Measurements from ENCODE around the gene MPZL1. TPM values are rescaled to one million over a fixed set of nuclear protein-coding genes. Genes with fewer than 3 reads are reported as not detected.

Gene MPZL1
- total and polyA plus RNA-seq, 2 of the 13 experiments (the other 11 are each of a cell fraction or from before 2014, with no cell fraction given): 38.0 to 68.7 TPM

DNA sequence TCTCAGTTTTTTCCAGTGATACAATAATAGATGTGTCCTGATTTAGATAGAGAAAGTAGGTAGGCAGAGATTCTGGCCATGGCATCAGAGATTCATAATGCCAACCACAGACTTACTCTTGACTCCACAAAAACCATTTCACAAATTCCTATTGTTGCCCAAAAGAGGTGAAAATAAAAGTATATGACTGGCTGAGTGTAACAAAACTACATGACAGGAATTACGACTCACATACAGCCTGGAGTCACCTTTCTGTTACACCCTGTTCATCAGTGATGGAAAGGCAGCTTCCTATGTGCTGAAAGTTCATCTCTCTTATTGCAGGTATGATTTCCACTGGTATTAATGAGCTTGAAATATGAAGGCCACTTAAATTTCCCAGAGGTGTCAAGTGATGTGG is 72.3 kb downstream of the MPZL1 start:
- Histone ChIP-seq H3K9ac (ENCODE audit: insufficient read depth, low read depth, low read length) (no peak overlapping the region), H3K79me2 (ENCODE audit: insufficient read depth, low read length) (no peaks in the 10 kb centered on the region), H3K9me3 (ENCODE audit: low read length) (no peaks in the 10 kb centered on the region), H3K4me2 (ENCODE audit: low read depth, low read length) (no peak overlapping the region), H3K4me1 (ENCODE audit: insufficient read depth, low read length) (peaks cover 5% of the 10 kb centered on the region; the same call in 1 of the 2 replicates), H3K27ac (ENCODE audit: extremely low read length, insufficient read depth, low read length) (no peak overlapping the region), H3K27me3 (ENCODE audit: control insufficient read depth in 1 of 2, insufficient read depth in 2 of 2, low read length in 2 of 2) (no peaks in the 10 kb centered on the region), H2AFZ (ENCODE audit: low read length) (no peak overlapping the region), H3K36me3 (replicated peaks in 1 of 2; ENCODE audit: control insufficient read depth in 1 of 2, insufficient read depth in 2 of 2, low read length in 2 of 2) (peaks cover 2 to 17% of the 10 kb centered on the region in 2 experiments; a peak in 1 of 5 replicates), H3K4me3 (replicated peaks in 1 of 3; ENCODE audit: insufficient read depth in 1 of 3, low read depth in 2 of 3, low read length in 3 of 3) (no peak overlapping the region), H4K20me1 (ENCODE audit: insufficient read depth, low read length) (no peaks in the 10 kb centered on the region)
- FAIRE-seq: no peak
- ChIA-PET POLR2A (no interaction called here), CTCF (ENCODE audit: low intra/inter-chr PET ratio, low total read pairs) (no interaction called here)
- no TSS peak for BruUV-seq (replicated peaks)
- in situ Hi-C loops (cut with HindIII; ENCODE audit: extremely low pct_ligation_motif_present, low pct_unique_long_range_greater_than_20kb) (no loop called here), intact Hi-C loops (cut with micrococcal nuclease; ENCODE audit: unreplicated experiment) (no loop called here)
- no peak for ATAC-seq
- no peak for TF ChIP-seq JUND (CRISPR knock-in tag; IDR thresholded peaks at IDR 0.05)
- no peak for TF ChIP-seq ZSCAN25 (CRISPR knock-in tag; IDR thresholded peaks at IDR 0.05)
- TF ChIP-seq LCORL (IDR thresholded peaks at IDR 0.05): no peak
- no peak for TF ChIP-seq LCORL (CRISPR knock-in tag; IDR thresholded peaks at IDR 0.05)
- TF ChIP-seq ZNF709 (CRISPR knock-in tag; IDR thresholded peaks at IDR 0.05): no peak
- no peak for TF ChIP-seq DNMT1 (CRISPR knock-in tag; IDR thresholded peaks at IDR 0.05)
- TF ChIP-seq ZNF20 (CRISPR knock-in tag; IDR thresholded peaks at IDR 0.05): no peak
- no peak for TF ChIP-seq BHLHE40 (IDR thresholded peaks at IDR 0.05; ENCODE audit: low read length)
- no peak for TF ChIP-seq PCBP1 (IDR thresholded peaks at IDR 0.05; ENCODE audit: borderline replicate concordance, low read depth, low read length)
- no peak for DNase-seq (ENCODE audit: low spot score)
- 95% methylated on average over 1 of the region's 1 CpG for WGBS (ENCODE audit: low lambda C conversion rate)

GRCh38 chr1:167795810-167796740 is 74.3 kb downstream of the MPZL1 start:
- no TSS peak for BruUV-seq (replicated peaks)
- WGBS (ENCODE audit: low lambda C conversion rate): 84% methylated on average over 10 of the region's 10 CpGs
- no peak for TF ChIP-seq CEBPZ (IDR thresholded peaks at IDR 0.05; ENCODE audit: low read length)
- TF ChIP-seq, protein P1, sequence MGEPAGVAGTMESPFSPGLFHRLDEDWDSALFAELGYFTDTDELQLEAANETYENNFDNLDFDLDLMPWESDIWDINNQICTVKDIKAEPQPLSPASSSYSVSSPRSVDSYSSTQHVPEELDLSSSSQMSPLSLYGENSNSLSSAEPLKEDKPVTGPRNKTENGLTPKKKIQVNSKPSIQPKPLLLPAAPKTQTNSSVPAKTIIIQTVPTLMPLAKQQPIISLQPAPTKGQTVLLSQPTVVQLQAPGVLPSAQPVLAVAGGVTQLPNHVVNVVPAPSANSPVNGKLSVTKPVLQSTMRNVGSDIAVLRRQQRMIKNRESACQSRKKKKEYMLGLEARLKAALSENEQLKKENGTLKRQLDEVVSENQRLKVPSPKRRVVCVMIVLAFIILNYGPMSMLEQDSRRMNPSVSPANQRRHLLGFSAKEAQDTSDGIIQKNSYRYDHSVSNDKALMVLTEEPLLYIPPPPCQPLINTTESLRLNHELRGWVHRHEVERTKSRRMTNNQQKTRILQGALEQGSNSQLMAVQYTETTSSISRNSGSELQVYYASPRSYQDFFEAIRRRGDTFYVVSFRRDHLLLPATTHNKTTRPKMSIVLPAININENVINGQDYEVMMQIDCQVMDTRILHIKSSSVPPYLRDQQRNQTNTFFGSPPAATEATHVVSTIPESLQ (CRISPR knock-in tag; conservative IDR thresholded peaks at IDR 0.05): no peak

More at GRCh38 chr1:167795810-167796740, 74.3 kb downstream of the MPZL1 start:
- Histone ChIP-seq H3K9ac (ENCODE audit: insufficient read depth, low read depth, low read length) (no peak overlapping the region), H3K79me2 (ENCODE audit: insufficient read depth, low read length) (no peaks in the 10 kb centered on the region), H3K4me2 (ENCODE audit: low read depth, low read length) (no peak overlapping the region), H3K4me3 (replicated peaks in 1 of 3; ENCODE audit: insufficient read depth in 1 of 3, low read depth in 2 of 3, low read length in 3 of 3) (no peak overlapping the region), H3K27ac (ENCODE audit: extremely low read length, insufficient read depth, low read length) (no peak overlapping the region), H4K20me1 (ENCODE audit: insufficient read depth, low read length) (no peaks in the 10 kb centered on the region), H3K9me3 (ENCODE audit: low read length) (no peaks in the 10 kb centered on the region), H3K36me3 (replicated peaks in 1 of 2; ENCODE audit: control insufficient read depth in 1 of 2, insufficient read depth in 2 of 2, low read length in 2 of 2) (peaks cover 0 to 3% of the 10 kb centered on the region in 2 experiments; a peak in 1 of 5 replicates), H3K27me3 (ENCODE audit: control insufficient read depth in 1 of 2, insufficient read depth in 2 of 2, low read length in 2 of 2) (no peaks in the 10 kb centered on the region), H3K4me1 (ENCODE audit: insufficient read depth, low read length) (peaks cover 7% of the 10 kb centered on the region; the same call in 1 of the 2 replicates), H2AFZ (ENCODE audit: low read length) (no peak overlapping the region)
- intact Hi-C loops (cut with micrococcal nuclease; ENCODE audit: unreplicated experiment): no loop called here
- ATAC-seq: no peak
- ChIA-PET POLR2A (no interaction called here), CTCF (ENCODE audit: low intra/inter-chr PET ratio, low total read pairs) (no interaction called here)
- FAIRE-seq: no peak
- in situ Hi-C loops (cut with HindIII; ENCODE audit: extremely low pct_ligation_motif_present, low pct_unique_long_range_greater_than_20kb): no loop called here
- no peak for DNase-seq (ENCODE audit: low spot score)
